Osteoblast (primary cell): Measurements from ENCODE around the gene NOS1. TPM values are rescaled to one million over a fixed set of nuclear protein-coding genes. Genes with fewer than 3 reads are reported as not detected.

Experiments used
- DNase-seq: peaks from one replicate; pipeline ENCODE4 v3.0.0; 2011; ENCODE audit warnings: low spot score, mixed read lengths; ENCODE audit not compliant: insufficient read length; ENCODE audit errors: missing footprints
- H2AFZ ChIP-seq: 2 replicates; pipeline ENCODE4 v1.6.0; 2011; ENCODE audit warnings: mild to moderate bottlenecking, low read length
- H3K27ac ChIP-seq: 2 replicates; pipeline ENCODE4 v1.5.1; 2011; ENCODE audit warnings: mild to moderate bottlenecking, low read depth, low read length, moderate library complexity
- H3K27me3 ChIP-seq: 2 replicates; pipeline ENCODE4 v1.6.0; 2012; ENCODE audit warnings: mild to moderate bottlenecking, control low read depth, inconsistent platforms, low read length, moderate library complexity; ENCODE audit not compliant: insufficient read depth
- H3K36me3 ChIP-seq: 2 replicates; pipeline ENCODE4 v1.5.1; 2011; ENCODE audit warnings: mild to moderate bottlenecking, low read length, control low read depth, moderate library complexity; ENCODE audit not compliant: insufficient read depth
- H3K4me1 ChIP-seq: 2 replicates; pipeline ENCODE4 v1.5.1; 2011; ENCODE audit warnings: mild to moderate bottlenecking, low read length, control low read depth, moderate library complexity; ENCODE audit not compliant: insufficient read depth
- H3K4me2 ChIP-seq: 2 replicates; pipeline ENCODE4 v1.6.0; 2011; ENCODE audit warnings: mild to moderate bottlenecking, low read length; ENCODE audit not compliant: insufficient read depth
- H3K4me3 ChIP-seq: fragments of 200-600 bp; sonication (generic); 3 replicates; pipeline ENCODE4 v1.5.1; 2012; ENCODE audit warnings: mild to moderate bottlenecking, low read length, inconsistent platforms; ENCODE audit not compliant: insufficient read depth
- H3K79me2 ChIP-seq: 2 replicates; pipeline ENCODE4 v1.6.0; 2012; ENCODE audit warnings: mild to moderate bottlenecking, low read length, control low read depth, inconsistent platforms; ENCODE audit not compliant: insufficient read depth
- H3K9me3 ChIP-seq: 2 replicates; pipeline ENCODE4 v1.5.1; 2011; ENCODE audit warnings: low read depth, low read length, control low read depth
- H4K20me1 ChIP-seq: 2 replicates; pipeline ENCODE4 v1.6.0; 2012; ENCODE audit warnings: mild to moderate bottlenecking, low read length, control low read depth; ENCODE audit not compliant: insufficient read depth
- CTCF ChIP-seq: IDR thresholded peaks from 2 replicates; pipeline ENCODE4 v1.5.1; 2011; ENCODE audit warnings: mild to moderate bottlenecking, low read depth, low read length, moderate library complexity; ENCODE audit errors: extremely low read depth
- total RNA-seq: library from RNA; depleted of rRNA; stranded (reverse); fragments of >200 nt; gene quantifications from 2 replicates; pipeline ENCODE4 v1.2.3, GENCODE V29; 2012

The NOS1 gene
- total RNA-seq, 1 donor, result not detected

GRCh38 chr12:117309276-117309925, 52.0 kb downstream of the NOS1 start:
- Histone ChIP-seq H3K9me3 (no peaks in the 10 kb centered on the region), H3K36me3 (no peaks in the 10 kb centered on the region), H3K4me2 (no peak overlapping the region), H3K4me1 (no peaks in the 10 kb centered on the region), H4K20me1 (no peaks in the 10 kb centered on the region), H3K4me3 (no peak overlapping the region), H3K27ac (no peak overlapping the region), H2AFZ (no peak overlapping the region), H3K27me3 (no peaks in the 10 kb centered on the region), H3K79me2 (no peaks in the 10 kb centered on the region)
- no peak for TF ChIP-seq CTCF
- DNase-seq, result no peak

- H4K20me1 ChIP-seq, result no peaks in the 10 kb centered on the region
- H3K4me1 ChIP-seq, result no peaks in the 10 kb centered on the region
- H3K4me3 ChIP-seq, result no peak overlapping the region
- no peaks in the 10 kb centered on the region for H3K27me3 ChIP-seq
- no peaks in the 10 kb centered on the region for H3K79me2 ChIP-seq
- no peak overlapping the region for H3K4me2 ChIP-seq
- TF ChIP-seq CTCF, result no peak
- no peak for DNase-seq
- H3K27ac ChIP-seq, result no peak overlapping the region
- H3K9me3 ChIP-seq, result no peaks in the 10 kb centered on the region
- H3K36me3 ChIP-seq, result no peaks in the 10 kb centered on the region
- H2AFZ ChIP-seq, result no peak overlapping the region
Observed at GRCh38 chr12:117300174-117300573, 61.3 kb downstream of the NOS1 start.

GRCh38 chr12:117298648-117299225, 62.7 kb downstream of the NOS1 start:
- no peak for DNase-seq
- no peaks in the 10 kb centered on the region for H3K9me3 ChIP-seq
- no peaks in the 10 kb centered on the region for H4K20me1 ChIP-seq
- no peak for TF ChIP-seq CTCF
- no peaks in the 10 kb centered on the region for H3K27me3 ChIP-seq
- H3K4me1 ChIP-seq, result no peaks in the 10 kb centered on the region
- H3K79me2 ChIP-seq, result no peaks in the 10 kb centered on the region
- no peak overlapping the region for H2AFZ ChIP-seq
- H3K4me3 ChIP-seq, result no peak overlapping the region
- H3K36me3 ChIP-seq, result no peaks in the 10 kb centered on the region
- H3K27ac ChIP-seq, result no peak overlapping the region
- no peak overlapping the region for H3K4me2 ChIP-seq

- DNase-seq, result no peak
- no peaks in the 10 kb centered on the region for H3K36me3 ChIP-seq
- H3K4me2 ChIP-seq, result no peak overlapping the region
Observed at GRCh38 chr12:117298191-117298590, 63.2 kb downstream of the NOS1 start.

More at GRCh38 chr12:117298191-117298590, 63.2 kb downstream of the NOS1 start:
- no peak overlapping the region for H3K4me3 ChIP-seq
- H3K4me1 ChIP-seq, result no peaks in the 10 kb centered on the region
- H4K20me1 ChIP-seq, result no peaks in the 10 kb centered on the region
- no peak for TF ChIP-seq CTCF
- H3K27ac ChIP-seq, result no peak overlapping the region
- H3K79me2 ChIP-seq, result no peaks in the 10 kb centered on the region
- H3K9me3 ChIP-seq, result no peaks in the 10 kb centered on the region
- H3K27me3 ChIP-seq, result no peaks in the 10 kb centered on the region
- H2AFZ ChIP-seq, result no peak overlapping the region
